Measurements from ENCODE around the gene SEPTIN8.

Gene SEPTIN8

DNA sequence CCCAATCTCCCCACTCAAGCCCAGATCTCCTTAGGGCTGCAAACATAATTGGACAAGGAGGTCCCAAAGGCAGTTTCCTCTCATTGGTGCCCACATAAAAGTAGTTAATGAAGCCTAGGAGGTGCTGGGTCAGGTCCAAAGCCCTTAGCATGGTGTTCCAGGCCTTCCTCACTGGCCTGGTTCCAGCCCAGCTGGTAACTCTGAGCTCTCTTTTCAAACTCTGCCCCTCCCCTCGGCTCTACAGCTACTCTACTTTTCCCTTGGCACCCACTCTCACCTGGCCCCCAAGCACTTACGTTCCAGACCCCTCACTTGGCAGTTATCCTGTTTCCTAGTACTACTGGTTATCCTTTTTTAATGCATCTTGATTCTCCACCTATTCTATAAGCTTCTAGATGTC, 9.9 kb downstream of the SEPTIN8 start:
- Mint-ChIP-seq H3K27me3 (ENCODE audit: low read depth) (no peaks in the 10 kb centered on the region), H3K27ac (no peak overlapping the region), H3K4me3 (no peak overlapping the region), H3K9me3 (no peaks in the 10 kb centered on the region), H3K4me1 (ENCODE audit: low read depth) (peaks cover 10% of the 10 kb centered on the region), H3K36me3 (ENCODE audit: low read depth) (peaks cover 5% of the 10 kb centered on the region)

DNA sequence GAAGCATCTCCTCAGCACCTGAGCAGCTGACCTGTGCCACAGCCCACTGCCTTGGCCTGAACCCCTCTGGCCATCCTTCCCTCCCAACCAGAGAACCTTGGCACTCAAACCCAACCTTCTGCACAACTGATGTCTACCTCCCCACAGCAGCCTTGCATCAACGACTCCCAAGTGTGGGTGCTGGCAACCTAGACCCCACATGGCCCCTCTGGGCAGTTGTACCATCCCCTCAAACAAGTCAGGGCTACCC, 10.3 kb downstream of the SEPTIN8 start:
- peaks cover 5% of the 10 kb centered on the region for H3K36me3 Mint-ChIP-seq (ENCODE audit: low read depth)
- H3K9me3 Mint-ChIP-seq: no peaks in the 10 kb centered on the region
- no peaks in the 10 kb centered on the region for H3K27me3 Mint-ChIP-seq (ENCODE audit: low read depth)
- H3K27ac Mint-ChIP-seq: no peak overlapping the region
- H3K4me3 Mint-ChIP-seq: no peak overlapping the region
- H3K4me1 Mint-ChIP-seq (ENCODE audit: low read depth): peaks cover 10% of the 10 kb centered on the region

DNA sequence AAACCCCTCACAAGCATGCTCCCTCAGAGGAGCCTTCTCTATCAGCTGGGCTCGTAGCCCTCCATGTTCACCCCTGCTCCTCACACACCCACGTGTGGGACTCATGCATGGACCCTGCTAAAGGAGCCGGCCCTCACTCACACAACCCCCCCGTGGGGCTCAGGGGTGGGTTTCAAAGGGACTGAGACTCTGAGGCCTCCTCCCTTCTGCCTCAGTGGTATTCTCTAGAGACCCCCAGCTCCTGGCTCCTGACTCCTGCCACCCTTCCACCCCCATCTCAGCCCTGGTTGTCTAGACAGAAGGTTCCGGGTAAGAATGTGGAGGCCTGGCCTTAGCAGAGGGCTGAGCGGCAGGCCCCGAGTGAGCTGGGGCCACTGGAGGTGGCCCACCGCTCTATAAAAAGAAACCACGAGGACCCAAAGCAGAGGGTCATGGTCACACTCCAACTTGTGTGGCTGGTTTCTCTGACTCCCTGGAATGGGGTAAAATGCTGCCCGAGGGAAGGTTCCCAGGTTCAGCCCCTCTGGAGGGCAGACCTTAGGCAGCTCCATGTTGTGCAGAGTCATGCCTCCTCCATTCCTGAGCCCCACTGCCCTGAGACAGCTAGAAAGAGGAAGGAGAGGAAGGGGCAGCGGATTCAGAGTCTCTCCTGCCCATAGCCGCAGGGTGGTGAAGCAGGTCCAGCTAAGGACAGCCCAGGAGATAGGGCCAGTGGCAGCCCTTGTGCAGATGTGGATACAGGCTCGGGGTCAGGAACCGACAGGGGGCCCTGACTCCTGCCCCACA, 10.8 kb downstream of the SEPTIN8 start:
- Mint-ChIP-seq H3K27ac (no peak overlapping the region), H3K36me3 (ENCODE audit: low read depth) (peaks cover 5% of the 10 kb centered on the region), H3K9me3 (no peaks in the 10 kb centered on the region), H3K4me1 (ENCODE audit: low read depth) (peaks cover 10% of the 10 kb centered on the region), H3K27me3 (ENCODE audit: low read depth) (no peaks in the 10 kb centered on the region), H3K4me3 (no peak overlapping the region)

DNA sequence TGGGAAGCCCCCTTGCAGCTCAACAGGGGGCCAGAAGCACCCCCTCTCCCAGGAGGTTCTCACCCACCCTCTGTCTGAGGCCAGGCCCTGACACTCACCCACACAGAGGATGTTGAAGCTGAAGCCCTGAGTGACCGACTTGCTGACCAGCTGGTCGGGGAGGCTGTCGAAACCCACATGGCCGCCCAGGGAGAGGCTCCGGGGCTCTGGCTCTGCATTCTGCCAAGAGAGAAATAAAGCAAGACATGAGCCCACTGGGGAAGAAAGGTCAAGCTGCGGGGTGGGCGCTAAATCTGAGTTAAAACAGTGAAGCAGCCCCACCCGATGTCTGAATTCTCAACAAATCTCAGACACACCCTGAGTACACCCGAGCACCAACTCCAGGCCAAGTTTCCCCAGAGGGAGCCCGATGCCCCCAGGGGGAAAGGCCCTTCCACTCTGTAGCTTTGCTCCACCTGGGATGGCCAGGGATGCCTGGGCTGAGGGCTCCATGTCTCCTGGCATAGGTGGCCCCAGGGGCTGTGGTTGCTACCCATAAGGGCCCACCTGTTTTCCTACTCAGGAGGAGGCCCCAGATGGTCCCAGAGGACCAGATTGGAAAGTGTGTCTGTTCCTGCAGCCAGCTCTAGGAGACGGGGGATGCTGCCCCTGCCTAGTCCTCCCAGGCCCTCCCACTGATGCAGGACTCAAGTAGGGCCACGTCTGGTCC, 11.6 kb downstream of the SEPTIN8 start:
- Mint-ChIP-seq H3K4me1 (ENCODE audit: low read depth) (peaks cover 10% of the 10 kb centered on the region), H3K9me3 (no peaks in the 10 kb centered on the region), H3K27ac (no peak overlapping the region), H3K36me3 (ENCODE audit: low read depth) (peaks cover 7% of the 10 kb centered on the region), H3K27me3 (ENCODE audit: low read depth) (no peaks in the 10 kb centered on the region), H3K4me3 (no peak overlapping the region)

DNA sequence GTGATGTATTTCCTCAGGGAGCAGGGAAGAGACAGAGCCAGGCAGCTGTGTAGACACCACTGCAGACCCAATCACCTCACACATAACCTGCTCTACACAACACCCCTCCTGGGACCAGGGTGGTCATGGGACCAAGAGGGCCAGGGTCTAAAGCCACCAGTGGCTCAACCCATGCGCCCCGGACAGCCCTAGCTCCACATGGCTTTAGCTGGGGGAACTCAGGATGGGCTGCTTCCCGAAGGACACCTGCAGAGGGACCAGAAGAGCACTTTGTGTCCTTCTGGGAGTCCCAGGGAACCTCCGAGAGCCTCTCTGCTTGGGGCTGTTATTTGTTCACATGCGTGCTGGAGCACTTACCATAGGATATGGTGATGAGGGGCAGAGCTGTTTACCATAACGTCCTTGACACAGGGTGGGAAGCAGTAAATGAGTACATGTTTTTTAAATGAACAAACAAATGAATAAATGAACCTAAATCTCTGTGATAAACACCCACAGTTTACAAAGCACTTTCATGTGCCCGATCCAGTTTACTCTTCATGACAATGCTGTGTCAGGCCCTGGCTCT, 12.3 kb downstream of the SEPTIN8 start:
- Mint-ChIP-seq H3K27ac (no peak overlapping the region), H3K4me1 (ENCODE audit: low read depth) (peaks cover 10% of the 10 kb centered on the region), H3K9me3 (no peaks in the 10 kb centered on the region), H3K27me3 (ENCODE audit: low read depth) (no peaks in the 10 kb centered on the region), H3K36me3 (ENCODE audit: low read depth) (peaks cover 12% of the 10 kb centered on the region), H3K4me3 (no peak overlapping the region)

DNA sequence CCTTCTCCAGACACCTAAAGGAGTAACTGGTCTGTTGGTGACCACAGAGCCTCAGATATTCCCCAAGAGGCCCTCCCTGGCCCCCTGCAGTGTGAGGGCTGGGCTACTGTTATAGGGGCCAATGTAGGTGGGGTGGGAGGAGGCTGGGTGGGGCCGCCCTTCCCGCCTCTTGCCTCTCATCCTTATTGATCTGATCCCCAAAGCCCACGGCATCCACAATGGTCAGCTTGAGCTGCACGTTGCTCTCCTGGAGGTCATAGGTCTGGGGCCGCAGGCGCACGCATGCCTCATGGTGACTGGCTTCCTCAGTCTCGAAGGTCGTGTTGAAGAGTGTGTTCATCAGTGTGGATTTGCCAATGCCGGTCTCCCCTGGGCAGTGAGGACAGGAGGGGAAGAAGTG, 13.0 kb downstream of the SEPTIN8 start:
- no peaks in the 10 kb centered on the region for H3K27me3 Mint-ChIP-seq (ENCODE audit: low read depth)
- peaks cover 13% of the 10 kb centered on the region for H3K36me3 Mint-ChIP-seq (ENCODE audit: low read depth)
- peaks cover 10% of the 10 kb centered on the region for H3K4me1 Mint-ChIP-seq (ENCODE audit: low read depth)
- H3K4me3 Mint-ChIP-seq: no peak overlapping the region
- no peaks in the 10 kb centered on the region for H3K9me3 Mint-ChIP-seq
- H3K27ac Mint-ChIP-seq: no peak overlapping the region

DNA sequence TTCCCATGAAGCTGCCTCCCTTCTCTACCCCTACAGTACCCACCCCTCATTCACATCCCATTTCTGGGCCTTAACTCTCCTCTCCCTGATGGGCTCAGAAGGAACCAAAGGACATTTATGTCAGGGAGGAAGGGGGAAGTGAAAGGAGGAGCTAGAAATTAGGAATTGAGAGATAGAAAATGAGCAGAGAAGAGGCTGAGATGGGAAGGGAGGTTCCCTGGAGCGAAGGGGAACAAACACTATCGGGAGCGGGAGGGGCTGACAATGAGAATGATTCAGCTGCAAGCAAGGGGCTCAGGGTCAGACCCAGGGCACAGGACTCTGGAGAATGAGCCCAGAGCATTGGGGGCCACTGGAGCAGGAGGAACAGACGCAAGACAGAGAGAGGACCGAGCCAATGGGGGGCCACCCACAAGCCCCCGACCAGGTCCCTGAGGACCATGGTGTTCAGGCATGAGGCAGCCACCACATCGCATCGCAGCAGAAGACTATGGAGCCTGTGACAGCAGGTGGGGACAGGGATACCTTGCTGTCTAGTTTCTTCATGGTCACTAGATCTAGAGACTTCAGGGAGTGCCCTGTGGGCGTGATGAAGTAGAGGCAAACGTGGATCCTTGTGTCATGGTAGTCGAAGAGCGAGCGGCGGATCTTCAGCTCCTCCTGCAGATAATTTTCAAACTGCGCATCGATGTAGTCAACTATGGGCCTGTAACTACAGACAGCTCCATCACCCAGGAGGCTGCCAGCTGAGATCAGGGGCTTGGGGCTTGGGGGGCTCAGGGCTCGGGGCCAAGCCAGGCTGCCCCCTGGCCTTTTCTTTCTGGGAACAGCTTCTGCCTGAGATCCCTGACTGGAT, 13.6 kb downstream of the SEPTIN8 start:
- H3K27ac Mint-ChIP-seq: no peak overlapping the region
- peaks cover 14% of the 10 kb centered on the region for H3K36me3 Mint-ChIP-seq (ENCODE audit: low read depth)

DNA sequence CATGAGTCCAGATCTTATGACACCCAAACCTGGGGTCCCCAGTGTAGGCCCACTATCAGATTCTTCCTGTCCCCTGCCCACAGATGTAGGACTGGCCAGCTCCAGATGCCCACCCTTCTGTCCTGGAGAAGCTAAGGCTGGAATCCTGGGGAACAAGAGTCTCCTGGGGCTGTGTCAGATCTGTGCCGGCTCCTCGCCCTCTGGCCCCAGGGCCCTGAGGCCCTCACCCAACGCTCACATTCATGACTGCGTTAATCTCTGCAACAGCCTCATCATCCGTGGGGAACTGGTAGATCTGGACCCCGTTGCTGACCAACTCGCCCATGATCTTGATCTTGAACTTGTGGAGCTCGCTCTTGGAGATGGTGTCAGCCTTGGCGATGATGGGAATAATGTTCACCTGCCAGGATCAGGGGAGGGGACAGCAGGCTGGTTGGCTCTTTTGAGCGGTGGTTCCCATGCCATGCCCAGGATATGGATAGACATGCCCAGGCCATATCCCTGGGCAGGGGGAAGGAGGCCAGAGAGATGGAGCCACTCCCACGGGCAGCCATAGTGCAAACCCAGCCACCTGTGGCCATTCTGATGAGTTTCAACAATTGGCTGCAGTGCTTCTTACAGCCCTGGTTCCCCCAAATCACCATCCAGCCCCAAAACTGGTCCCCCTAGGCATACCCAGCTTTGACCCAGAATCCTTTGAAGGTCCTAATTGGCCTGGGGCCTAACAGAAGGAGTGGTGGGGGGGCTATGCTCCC, 14.6 kb downstream of the SEPTIN8 start:
- peaks cover 3% of the 10 kb centered on the region for H3K4me1 Mint-ChIP-seq (ENCODE audit: low read depth)
- H3K9me3 Mint-ChIP-seq: no peaks in the 10 kb centered on the region
- peaks cover 14% of the 10 kb centered on the region for H3K36me3 Mint-ChIP-seq (ENCODE audit: low read depth)
- no peak overlapping the region for H3K4me3 Mint-ChIP-seq
- no peaks in the 10 kb centered on the region for H3K27me3 Mint-ChIP-seq (ENCODE audit: low read depth)
- H3K27ac Mint-ChIP-seq: no peak overlapping the region

More for the DNA sequence above, 13.6 kb downstream of the SEPTIN8 start:
- Mint-ChIP-seq H3K4me1 (ENCODE audit: low read depth) (peaks cover 8% of the 10 kb centered on the region), H3K27me3 (ENCODE audit: low read depth) (no peaks in the 10 kb centered on the region), H3K9me3 (no peaks in the 10 kb centered on the region), H3K4me3 (no peak overlapping the region)

DNA sequence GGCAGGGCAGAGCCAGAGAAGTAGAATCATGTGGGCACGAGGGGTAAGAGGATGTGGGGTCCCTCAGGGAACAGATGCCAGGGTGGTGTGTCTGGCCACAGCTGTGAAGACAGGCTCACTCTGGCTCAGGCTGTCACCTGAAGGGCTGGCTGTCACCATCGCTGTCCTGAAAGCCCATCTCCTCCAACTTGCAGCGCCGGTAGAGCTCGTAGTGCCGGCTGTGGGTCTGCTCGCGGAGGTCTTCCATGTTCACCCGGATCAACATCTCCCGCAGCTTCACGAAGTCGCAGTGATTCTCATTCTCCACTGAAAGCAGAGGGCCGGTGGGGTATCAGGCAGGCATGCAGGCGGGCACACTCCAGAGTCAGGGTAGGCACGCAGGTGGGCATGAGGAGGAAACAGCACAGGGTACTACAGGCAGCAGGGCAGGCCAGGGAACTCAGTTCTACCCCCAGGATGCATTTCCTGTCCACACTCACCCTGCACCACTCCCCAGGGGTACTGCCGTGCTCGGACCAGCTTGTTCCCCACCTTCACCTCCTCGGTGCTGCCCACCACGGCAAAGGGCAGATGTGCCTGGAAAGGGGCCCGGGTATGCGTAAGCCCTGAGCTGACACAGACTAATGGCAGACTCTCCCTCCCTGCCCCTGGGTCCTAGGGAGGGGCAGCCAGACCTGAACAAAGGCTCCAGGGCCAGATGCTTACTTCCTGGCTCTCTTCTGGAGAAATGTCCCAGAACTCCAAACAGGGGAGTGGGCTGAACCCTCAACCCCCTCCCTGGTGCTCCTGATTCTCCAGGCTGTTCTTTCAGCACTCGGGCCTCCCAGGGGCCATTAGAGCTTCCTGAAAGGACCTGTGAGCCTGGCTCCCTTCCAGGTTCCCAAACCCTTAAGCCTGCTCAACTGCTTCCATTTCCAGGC, 15.5 kb downstream of the SEPTIN8 start:
- H3K4me3 Mint-ChIP-seq: no peak overlapping the region
- peaks cover 14% of the 10 kb centered on the region for H3K36me3 Mint-ChIP-seq (ENCODE audit: low read depth)
- peaks cover 2% of the 10 kb centered on the region for H3K4me1 Mint-ChIP-seq (ENCODE audit: low read depth)
- no peaks in the 10 kb centered on the region for H3K9me3 Mint-ChIP-seq
- no peak overlapping the region for H3K27ac Mint-ChIP-seq
- H3K27me3 Mint-ChIP-seq (ENCODE audit: low read depth): no peaks in the 10 kb centered on the region

DNA sequence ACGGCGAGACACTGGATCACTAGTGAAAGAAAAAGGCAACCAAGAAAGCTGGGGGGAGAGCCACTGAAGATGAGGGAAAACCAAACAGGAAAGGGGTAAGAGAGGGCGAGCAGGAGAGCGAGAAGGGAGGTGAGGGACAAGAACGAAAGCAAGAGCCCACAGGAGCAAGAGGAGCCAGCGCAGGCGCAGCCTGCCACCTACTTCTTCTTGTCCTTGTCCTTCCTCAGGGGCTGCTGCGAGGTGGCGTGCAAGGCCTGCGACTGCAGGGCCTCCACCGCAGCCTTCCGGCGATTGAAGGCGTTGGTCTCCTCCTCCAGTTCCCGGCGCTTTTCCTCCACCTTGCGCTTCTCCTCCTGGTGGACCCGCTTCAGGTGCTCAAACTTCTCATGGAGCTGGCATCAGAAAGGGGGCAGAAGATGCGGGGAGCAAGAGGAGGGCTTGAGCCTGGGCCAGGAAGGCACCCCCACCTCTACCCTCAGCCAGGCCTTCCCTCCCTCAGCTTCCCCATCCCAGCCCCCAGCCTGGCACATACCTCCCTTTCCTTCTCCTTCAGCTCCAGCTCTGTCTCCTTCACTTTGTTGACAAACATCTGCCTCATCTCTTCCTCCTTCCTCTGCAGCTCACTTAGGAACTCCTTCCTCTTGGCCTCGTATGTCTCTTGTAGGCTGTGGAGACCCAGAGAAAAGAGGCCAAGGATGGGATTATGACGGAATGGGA, 16.3 kb downstream of the SEPTIN8 start:
- Mint-ChIP-seq H3K27ac (peak overlapping the region; percentile 12), H3K27me3 (ENCODE audit: low read depth) (no peaks in the 10 kb centered on the region), H3K4me1 (ENCODE audit: low read depth) (peaks cover 2% of the 10 kb centered on the region), H3K4me3 (no peak overlapping the region), H3K9me3 (no peaks in the 10 kb centered on the region), H3K36me3 (ENCODE audit: low read depth) (peaks cover 17% of the 10 kb centered on the region)

DNA sequence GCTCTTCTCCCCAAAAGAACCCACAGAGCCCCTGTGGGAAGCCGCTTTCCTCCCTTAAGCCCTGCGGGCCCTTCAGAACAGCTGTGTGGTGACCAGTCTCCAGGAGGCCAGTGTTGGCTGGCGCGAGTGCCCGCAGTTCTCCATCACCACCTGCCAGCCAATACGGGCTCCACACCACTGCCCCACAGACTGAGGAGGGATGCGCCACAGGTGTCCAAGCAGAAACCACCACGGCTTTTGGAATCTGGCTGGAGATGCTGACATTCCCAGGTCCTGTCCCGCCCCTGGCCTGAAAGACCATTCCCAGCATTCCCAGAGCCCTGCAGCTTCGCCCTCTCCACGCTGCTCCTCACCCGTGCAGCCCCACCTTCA, 17.0 kb downstream of the SEPTIN8 start:
- no peaks in the 10 kb centered on the region for H3K27me3 Mint-ChIP-seq (ENCODE audit: low read depth)
- H3K4me3 Mint-ChIP-seq: no peak overlapping the region
- H3K36me3 Mint-ChIP-seq (ENCODE audit: low read depth): peaks cover 17% of the 10 kb centered on the region
- H3K27ac Mint-ChIP-seq: no peak overlapping the region
- no peaks in the 10 kb centered on the region for H3K9me3 Mint-ChIP-seq
- peaks cover 5% of the 10 kb centered on the region for H3K4me1 Mint-ChIP-seq (ENCODE audit: low read depth)

DNA sequence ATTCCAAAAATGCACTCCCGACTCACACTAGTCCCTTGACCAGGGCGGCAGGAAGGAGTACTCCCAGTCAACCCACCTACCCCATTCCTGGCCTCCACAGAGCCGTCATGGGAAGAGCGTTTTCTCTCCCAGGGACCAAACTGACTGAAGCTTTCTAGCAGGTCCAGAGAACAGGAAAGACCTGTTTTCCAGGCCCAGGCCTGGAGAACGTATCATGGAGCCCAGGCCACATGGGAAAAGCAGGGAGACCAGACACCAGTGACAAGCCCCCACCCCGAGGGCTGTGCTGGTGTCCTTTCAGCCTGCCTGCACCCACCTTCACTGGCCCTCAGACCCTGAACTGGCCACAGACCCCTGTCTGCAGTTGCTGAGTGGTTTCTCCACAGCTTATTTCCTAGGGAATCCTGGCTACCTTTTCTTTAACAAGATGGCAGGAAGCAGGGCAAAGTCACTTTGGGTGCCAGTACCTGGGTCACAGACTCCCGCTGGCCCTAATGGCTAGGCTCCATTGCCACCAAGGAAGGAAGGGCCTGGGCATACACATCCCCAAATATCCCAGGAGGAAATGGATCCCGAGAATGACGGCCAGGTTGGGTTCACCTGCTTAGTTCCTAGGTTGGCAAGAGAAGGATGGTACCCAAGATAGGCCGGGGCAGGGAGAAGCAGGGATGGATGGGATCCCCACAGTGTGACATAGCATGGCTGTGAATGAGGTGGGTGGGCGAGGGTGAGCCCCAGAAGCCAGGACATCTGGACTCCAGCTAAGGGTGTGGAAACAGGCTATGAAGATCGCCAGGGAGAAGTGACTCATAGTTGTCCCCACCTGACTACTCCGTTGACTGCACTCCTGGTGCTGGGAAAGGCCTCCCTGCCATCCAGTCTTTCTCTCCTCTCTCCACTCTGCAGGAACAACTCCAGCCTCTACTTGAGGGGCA, 17.7 kb downstream of the SEPTIN8 start:
- Mint-ChIP-seq H3K4me1 (ENCODE audit: low read depth) (peaks cover 11% of the 10 kb centered on the region), H3K9me3 (no peaks in the 10 kb centered on the region), H3K36me3 (ENCODE audit: low read depth) (peaks cover 17% of the 10 kb centered on the region), H3K27me3 (ENCODE audit: low read depth) (no peaks in the 10 kb centered on the region), H3K27ac (no peak overlapping the region), H3K4me3 (no peak overlapping the region)
